Hepatocyte (in vitro differentiated cells): ENCODE measurements around the gene ZNF222. TPM values are rescaled to one million over a fixed set of nuclear protein-coding genes. Genes with fewer than 3 reads are reported as not detected.

ENCODE experiments used
- DNase-seq: peaks from one replicate; pipeline ENCODE4 v3.0.0-alpha.2; 2016; ENCODE audit warnings: low spot score
- H2AFZ ChIP-seq: fragments of 200-600 bp; sonication (generic); 2 replicates; pipeline ENCODE4 v1.6.0; 2016; ENCODE audit warnings: antibody characterized with exemption, mild to moderate bottlenecking
- H3K27ac ChIP-seq: fragments of 200-600 bp; sonication (generic); 2 replicates; pipeline ENCODE4 v1.5.1; 2016; ENCODE audit warnings: mild to moderate bottlenecking
- H3K27me3 ChIP-seq: fragments of 200-600 bp; sonication (generic); 2 replicates; pipeline ENCODE4 v1.6.1; 2016
- H3K36me3 ChIP-seq: fragments of 200-600 bp; sonication (generic); replicated peaks from 2 replicates; pipeline ENCODE4 v1.5.1; 2016; ENCODE audit warnings: low read depth; ENCODE audit not compliant: insufficient read depth
- H3K4me1 ChIP-seq: fragments of 200-600 bp; sonication (generic); 2 replicates; pipeline ENCODE4 v1.5.1; 2016; ENCODE audit warnings: mild to moderate bottlenecking, moderate library complexity; ENCODE audit not compliant: insufficient read depth
- H3K4me2 ChIP-seq: fragments of 200-600 bp; sonication (generic); 2 replicates; pipeline ENCODE4 v1.6.0; 2016
- H3K4me3 ChIP-seq: fragments of 200-600 bp; sonication (generic); 2 replicates; pipeline ENCODE4 v1.5.1; 2016; ENCODE audit warnings: mild to moderate bottlenecking
- H3K79me2 ChIP-seq: fragments of 200-600 bp; sonication (generic); 2 replicates; pipeline ENCODE4 v1.6.0; 2017; ENCODE audit warnings: mild to moderate bottlenecking
- H3K9me2 ChIP-seq: fragments of 200-600 bp; sonication (generic); replicated peaks from 2 replicates; pipeline ENCODE4 v1.6.0; 2017; ENCODE audit warnings: mild to moderate bottlenecking; ENCODE audit not compliant: insufficient read depth
- H3K9me3 ChIP-seq: fragments of 200-600 bp; sonication (generic); 2 replicates; pipeline ENCODE4 v1.5.1; 2016; ENCODE audit warnings: low read depth, mild to moderate bottlenecking
- H4K20me1 ChIP-seq: fragments of 200-600 bp; sonication (generic); 2 replicates; pipeline ENCODE4 v1.6.0; 2016; ENCODE audit warnings: mild to moderate bottlenecking; ENCODE audit not compliant: insufficient read depth, poor library complexity, severe bottlenecking
- CTCF ChIP-seq: fragments of 200-600 bp; sonication (generic); IDR thresholded peaks from 2 replicates; pipeline ENCODE4 v1.5.1; 2016; ENCODE audit warnings: antibody characterized with exemption, mild to moderate bottlenecking; ENCODE audit not compliant: poor library complexity
- EZH2 ChIP-seq: fragments of 200-600 bp; sonication (generic); IDR thresholded peaks from 2 replicates; pipeline ENCODE4 v1.6.1; 2016; ENCODE audit warnings: antibody characterized with exemption, mild to moderate bottlenecking, borderline replicate concordance
- EZH2phosphoT487 ChIP-seq: fragments of 200-600 bp; sonication (generic); IDR thresholded peaks from one replicate; pipeline ENCODE4 v1.6.1; 2018; ENCODE audit warnings: antibody characterized with exemption, mild to moderate bottlenecking, low read depth, moderate library complexity; ENCODE audit not compliant: unreplicated experiment, severe bottlenecking
- WGBS: methylation state at CpG from one replicate; pipeline ENCODE4 v1.1.6; 2016; ENCODE audit warnings: low lambda C conversion rate; ENCODE audit errors: missing lambda C conversion rate; 5-methylcytosine and 5-hydroxymethylcytosine counted together
- polyA plus RNA-seq: library from polyadenylated mRNA; unstranded; fragments of >200 nt; fragmentation: Nextera tagmentation; extraction: Ambion mirVana; gene quantifications from 2 replicates; pipeline ENCODE4 v1.2.1, GENCODE V29; 2016
- total RNA-seq: library from RNA; depleted of rRNA; stranded (reverse); fragments of >200 nt; gene quantifications from 2 replicates; pipeline ENCODE4 v1.2.3, GENCODE V29; 2014

Gene ZNF222
- total and polyA plus RNA-seq, 2 experiments from 2014 or later, result 1.8 to 6.3 TPM

GRCh38 chr19:44002212-44002565 lies 23.0 kb upstream of the ZNF222 start:
- DNase-seq, result no peak
- Histone ChIP-seq H3K79me2 (peaks cover 26% of the 10 kb centered on the region), H3K4me2 (peak overlapping the region; percentile 86), H3K4me3 (peak overlapping the region; percentile 78), H2AFZ (peak overlapping the region; percentile 96), H3K27me3 (no peaks in the 10 kb centered on the region), H3K4me1 (peaks cover 10% of the 10 kb centered on the region), H4K20me1 (no peaks in the 10 kb centered on the region), H3K9me3 (peaks cover 3% of the 10 kb centered on the region), H3K27ac (peak overlapping the region; percentile 85), H3K36me3 (no peaks in the 10 kb centered on the region), H3K9me2 (no peaks in the 10 kb centered on the region)
- no peak for TF ChIP-seq EZH2phosphoT487
- no peak for TF ChIP-seq EZH2
- no peak for TF ChIP-seq CTCF
- 21% methylated on average over 8 of the region's 8 CpGs for WGBS

- Histone ChIP-seq H3K27ac (peak within 1 kb of the TSS; percentile 85), H3K4me2 (peak within 1 kb of the TSS; percentile 90), H3K79me2 (peaks cover 26% of the 10 kb centered on the region), H3K4me3 (peak within 1 kb of the TSS; percentile 82), H3K36me3 (no peaks in the 10 kb centered on the region), H3K27me3 (no peaks in the 10 kb centered on the region), H3K9me3 (peaks cover 9% of the 10 kb centered on the region), H4K20me1 (no peaks in the 10 kb centered on the region), H3K4me1 (peaks cover 10% of the 10 kb centered on the region), H2AFZ (peak within 1 kb of the TSS; percentile 96), H3K9me2 (no peaks in the 10 kb centered on the region)
- TF ChIP-seq CTCF (no peak), EZH2phosphoT487 (no peak), EZH2 (no peak)
- peak; percentile 96 for DNase-seq
- under 1% methylated on average over 48 of the region's 48 CpGs for WGBS
These were observed 22.4 kb upstream of the ZNF222 start, which contains the start of gene ZNF230 for GRCh38 chr19:44002566-44003460. Gene ZNF230 (plus strand): TSS chr19:44002957. CDS start chr19:44007079, 4,122 bp downstream.

GRCh38 chr19:44003461-44004009 lies 21.6 kb upstream of the ZNF222 start:
- DNase-seq, result peak; percentile 23

More at GRCh38 chr19:44003461-44004009, 21.6 kb upstream of the ZNF222 start:
- no peaks in the 10 kb centered on the region for H4K20me1 ChIP-seq
- peak overlapping the region; percentile 85 for H3K27ac ChIP-seq
- TF ChIP-seq EZH2 (no peak), CTCF (no peak), EZH2phosphoT487 (no peak)
- peaks cover 26% of the 10 kb centered on the region for H3K79me2 ChIP-seq
- peak overlapping the region; percentile 94 for H2AFZ ChIP-seq
- peak overlapping the region; percentile 82 for H3K4me3 ChIP-seq
- H3K4me2 ChIP-seq, result peak overlapping the region; percentile 90
- H3K4me1 ChIP-seq, result peaks cover 10% of the 10 kb centered on the region
- H3K9me3 ChIP-seq, result peaks cover 12% of the 10 kb centered on the region
- H3K9me2 ChIP-seq, result no peaks in the 10 kb centered on the region
- H3K27me3 ChIP-seq, result no peaks in the 10 kb centered on the region
- 5% methylated on average over 15 of the region's 15 CpGs for WGBS
- no peaks in the 10 kb centered on the region for H3K36me3 ChIP-seq
